GM20431 (cell line): ENCODE data around the gene GABRR2.

ENCODE experiments used
- in situ Hi-C: fragments of 300-500 bp; cut with MseI, MboI; formaldehyde crosslinking; loops from one replicate; pipeline ENCODE4 v1.15.0; 2020; ENCODE audit warnings: low sequenced_read_pairs; ENCODE audit not compliant: unreplicated experiment

The GABRR2 gene

GRCh38 chr6:89217299-89217910 lies 97.7 kb downstream of the GABRR2 start, which contains the start of gene GABRR1:
Gene GABRR1 (minus strand): TSS chr6:89217358. CDS start chr6:89217322, 36 bp downstream.
- in situ Hi-C loops, result no loop called here

GRCh38 chr6:89216411-89216810 lies 98.7 kb downstream of the GABRR2 start:
- in situ Hi-C loops, result no loop called here

GRCh38 chr6:89215391-89215790 lies 99.7 kb downstream of the GABRR2 start:
- in situ Hi-C loops, result no loop called here

- in situ Hi-C loops, result no loop called here
These were observed 100.9 kb downstream of the GABRR2 start for GRCh38 chr6:89214197-89214596.

GRCh38 chr6:89212472-89212871 lies 102.6 kb downstream of the GABRR2 start:
- in situ Hi-C loops, result no loop called here

- in situ Hi-C loops, result no loop called here
These were observed 105.6 kb downstream of the GABRR2 start for GRCh38 chr6:89209457-89209856.

GRCh38 chr6:89208551-89208950 lies 106.5 kb downstream of the GABRR2 start:
- in situ Hi-C loops, result no loop called here
